22Rv1 (cell line): ENCODE measurements around the gene P4HA2.

Source experiments
- CTCF ChIP-seq: fragments of 450-650 bp; IDR thresholded peaks from 2 replicates; pipeline ENCODE4 v1.5.1; 2017; ENCODE audit warnings: mild to moderate bottlenecking
- ZFX ChIP-seq: fragments of 450-650 bp; IDR thresholded peaks from 2 replicates; pipeline ENCODE4 v1.6.1; 2017; ENCODE audit warnings: antibody characterized with exemption, borderline replicate concordance

- TF ChIP-seq CTCF (no peak), ZFX (no peak)
Measured at GRCh38 chr5:132229236-132229635, 1.6 kb upstream of the P4HA2 start.
